Measurements from ENCODE around the gene NEFH.
"Not testable (repeated sequence)": the region's sequence is repeated elsewhere in the genome, so short reads cannot be mapped to it uniquely, and the experiment has no call there.

NEFH gene, protein sequence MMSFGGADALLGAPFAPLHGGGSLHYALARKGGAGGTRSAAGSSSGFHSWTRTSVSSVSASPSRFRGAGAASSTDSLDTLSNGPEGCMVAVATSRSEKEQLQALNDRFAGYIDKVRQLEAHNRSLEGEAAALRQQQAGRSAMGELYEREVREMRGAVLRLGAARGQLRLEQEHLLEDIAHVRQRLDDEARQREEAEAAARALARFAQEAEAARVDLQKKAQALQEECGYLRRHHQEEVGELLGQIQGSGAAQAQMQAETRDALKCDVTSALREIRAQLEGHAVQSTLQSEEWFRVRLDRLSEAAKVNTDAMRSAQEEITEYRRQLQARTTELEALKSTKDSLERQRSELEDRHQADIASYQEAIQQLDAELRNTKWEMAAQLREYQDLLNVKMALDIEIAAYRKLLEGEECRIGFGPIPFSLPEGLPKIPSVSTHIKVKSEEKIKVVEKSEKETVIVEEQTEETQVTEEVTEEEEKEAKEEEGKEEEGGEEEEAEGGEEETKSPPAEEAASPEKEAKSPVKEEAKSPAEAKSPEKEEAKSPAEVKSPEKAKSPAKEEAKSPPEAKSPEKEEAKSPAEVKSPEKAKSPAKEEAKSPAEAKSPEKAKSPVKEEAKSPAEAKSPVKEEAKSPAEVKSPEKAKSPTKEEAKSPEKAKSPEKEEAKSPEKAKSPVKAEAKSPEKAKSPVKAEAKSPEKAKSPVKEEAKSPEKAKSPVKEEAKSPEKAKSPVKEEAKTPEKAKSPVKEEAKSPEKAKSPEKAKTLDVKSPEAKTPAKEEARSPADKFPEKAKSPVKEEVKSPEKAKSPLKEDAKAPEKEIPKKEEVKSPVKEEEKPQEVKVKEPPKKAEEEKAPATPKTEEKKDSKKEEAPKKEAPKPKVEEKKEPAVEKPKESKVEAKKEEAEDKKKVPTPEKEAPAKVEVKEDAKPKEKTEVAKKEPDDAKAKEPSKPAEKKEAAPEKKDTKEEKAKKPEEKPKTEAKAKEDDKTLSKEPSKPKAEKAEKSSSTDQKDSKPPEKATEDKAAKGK

DNA sequence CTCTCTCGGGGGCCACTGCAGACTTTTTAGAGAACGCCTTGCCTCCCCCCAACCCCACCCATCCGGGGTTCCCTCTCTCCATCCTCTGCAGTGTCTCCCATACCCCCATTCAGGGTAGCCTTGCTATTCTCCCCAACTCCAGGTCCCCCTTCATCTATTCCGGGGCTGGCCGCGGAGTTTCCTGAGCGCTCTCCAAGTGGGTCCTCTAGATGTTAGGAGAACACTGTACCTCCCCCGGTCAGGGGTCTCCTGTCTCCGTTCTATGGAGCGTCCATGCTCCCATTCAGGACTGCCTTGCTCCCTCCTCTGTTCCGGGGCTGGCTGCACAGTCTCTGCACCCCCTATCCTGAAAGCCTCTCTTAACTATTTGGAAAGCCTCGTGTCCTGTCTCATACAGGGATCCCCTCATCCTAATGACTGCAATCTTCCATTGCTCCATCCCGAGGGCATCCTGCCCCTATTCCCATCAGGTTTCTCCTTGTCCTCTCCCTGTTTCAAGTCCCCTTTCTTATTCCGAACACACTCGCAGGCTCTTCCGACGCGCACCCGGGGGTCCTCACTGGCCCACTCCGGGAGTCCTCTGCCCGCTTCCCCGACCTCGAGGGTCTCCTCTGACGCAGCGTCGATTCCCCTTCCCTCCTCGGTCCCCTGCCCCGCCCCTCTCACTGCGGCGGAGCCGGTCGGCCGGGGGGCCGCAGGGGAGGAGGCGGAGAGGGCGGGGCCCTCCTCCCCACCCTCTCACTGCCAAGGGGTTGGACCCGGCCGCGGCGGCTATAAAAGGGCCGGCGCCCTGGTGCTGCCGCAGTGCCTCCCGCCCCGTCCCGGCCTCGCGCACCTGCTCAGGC, at the start of gene NEFH:
Gene NEFH, plus strand, starts transcription at position 802 of the 845 bp plus-strand sequence. CDS start 45 bp downstream, outside the sequence.
- no peak for DNase-seq

DNA sequence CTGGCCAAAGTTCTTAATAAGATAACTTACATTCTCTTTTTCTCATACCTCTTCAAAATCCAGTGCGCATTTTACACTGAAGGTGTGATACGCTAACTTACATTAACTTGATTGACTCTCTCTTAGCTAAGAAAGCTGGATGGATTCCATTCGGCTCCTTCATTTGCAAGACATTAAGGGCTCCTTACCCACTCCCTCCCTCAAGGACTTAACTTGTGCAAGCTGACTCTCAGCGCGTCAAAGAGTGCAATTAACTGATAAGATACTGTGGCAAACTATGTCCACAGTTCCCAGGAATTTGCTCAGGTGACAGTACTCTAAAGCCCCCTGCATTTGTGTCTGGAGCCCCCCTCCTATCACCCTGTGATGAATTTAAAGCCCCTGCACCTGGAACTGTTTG, 48.0 kb upstream of the NEFH start:
- no peak for DNase-seq

DNA sequence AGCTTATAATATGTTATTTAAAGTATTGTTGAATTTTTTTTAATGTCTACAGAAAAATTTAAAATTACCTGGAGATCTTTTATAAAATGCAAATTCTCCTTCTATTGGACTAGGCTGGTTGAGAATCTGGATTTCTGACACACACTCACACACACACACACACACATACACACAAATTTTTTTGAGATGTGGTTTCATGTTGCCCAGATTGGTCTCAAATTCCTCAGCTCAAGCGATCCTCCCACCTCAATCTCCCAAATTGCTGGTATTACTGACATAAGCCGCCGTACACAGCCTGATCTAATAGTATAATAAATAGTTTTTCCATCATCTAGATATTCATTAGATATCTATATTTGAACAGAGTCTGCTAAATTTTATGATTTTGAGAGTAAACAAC, 46.2 kb upstream of the NEFH start:
- no peak for DNase-seq

DNA sequence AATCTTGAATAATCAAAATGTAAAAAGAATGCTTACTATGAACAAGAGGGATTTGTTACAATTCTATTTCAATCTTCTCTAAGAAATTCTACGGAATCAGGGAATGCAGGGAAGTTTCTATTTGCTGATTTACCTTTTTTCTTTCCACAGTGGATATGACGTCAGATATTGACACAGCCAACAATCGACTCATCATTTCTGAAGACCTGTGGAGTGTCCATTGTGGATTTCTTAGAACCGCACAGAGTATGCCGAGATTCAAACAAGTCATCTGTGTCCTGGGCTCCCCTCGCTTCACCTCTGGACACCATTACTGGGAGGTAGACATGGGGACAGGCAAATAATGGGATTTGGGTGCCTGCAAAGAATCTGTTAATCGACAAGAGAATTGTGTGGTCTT, 45.7 kb upstream of the NEFH start:
- DNase-seq: no peak

DNA sequence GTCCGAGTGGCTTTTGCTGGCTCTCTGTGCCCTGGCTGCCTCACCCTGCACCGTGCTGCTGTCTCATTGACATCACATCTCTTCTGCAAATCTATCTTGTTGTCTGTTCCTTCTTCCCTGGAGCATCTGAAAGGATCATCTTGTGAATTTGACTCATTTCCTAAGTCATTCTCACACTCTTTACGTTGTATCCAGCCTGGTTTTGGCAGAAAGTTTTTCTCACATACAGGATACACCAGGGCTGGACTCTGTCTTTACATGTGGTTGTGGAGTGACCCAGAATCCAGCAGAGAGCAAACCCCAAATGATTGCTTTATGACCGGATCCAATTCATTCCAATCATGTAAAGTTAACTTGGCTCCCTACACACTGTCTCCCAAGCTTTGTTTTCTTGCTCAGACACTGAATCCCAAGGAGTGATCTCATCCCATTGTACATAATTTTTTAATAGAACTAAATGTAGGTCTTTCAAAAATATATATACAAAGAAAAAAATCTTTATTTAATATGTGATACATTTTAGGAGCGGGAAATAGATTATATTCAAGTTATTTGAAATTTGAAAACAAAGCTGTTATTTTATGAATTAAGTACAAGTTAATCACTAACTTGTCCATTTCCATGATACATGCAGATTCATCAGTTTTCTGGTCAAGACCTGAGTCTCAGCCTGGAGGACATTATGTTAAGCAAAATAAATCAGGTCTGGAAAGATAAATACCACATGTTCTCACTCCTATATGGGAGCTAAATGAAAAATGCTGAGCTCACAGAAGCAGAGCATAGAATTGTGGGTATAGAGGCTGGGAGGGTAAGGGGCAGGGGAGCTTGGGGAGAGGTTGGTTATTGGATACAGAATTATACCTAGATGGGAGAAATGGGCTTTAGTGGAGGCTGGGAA, 44.5 kb upstream of the NEFH start:
- no peak for DNase-seq

DNA sequence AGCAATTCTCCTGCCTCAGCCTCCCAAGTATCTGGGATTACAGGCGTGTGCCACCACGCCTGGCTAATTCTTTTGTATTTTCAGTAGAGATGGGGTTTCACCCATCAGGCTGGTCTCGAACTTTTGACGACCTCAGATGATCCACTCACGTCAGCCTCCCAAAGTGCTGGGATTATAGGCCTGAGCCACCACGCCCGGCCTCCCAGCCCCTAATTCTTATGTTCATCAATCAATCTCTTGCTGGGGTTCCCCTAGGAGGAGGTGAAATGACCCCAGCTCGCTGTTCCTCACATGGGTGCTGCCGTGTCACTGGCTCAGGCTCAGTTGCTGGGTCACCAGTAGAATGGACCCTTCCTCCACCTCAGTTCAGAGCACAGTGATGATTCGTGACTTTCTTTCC, 41.7 kb upstream of the NEFH start, which contains the start of gene RFPL1:
Gene RFPL1, plus strand, starts transcription at position 301 of the 400 bp plus-strand sequence.
- not testable (repeated sequence) for DNase-seq

DNA sequence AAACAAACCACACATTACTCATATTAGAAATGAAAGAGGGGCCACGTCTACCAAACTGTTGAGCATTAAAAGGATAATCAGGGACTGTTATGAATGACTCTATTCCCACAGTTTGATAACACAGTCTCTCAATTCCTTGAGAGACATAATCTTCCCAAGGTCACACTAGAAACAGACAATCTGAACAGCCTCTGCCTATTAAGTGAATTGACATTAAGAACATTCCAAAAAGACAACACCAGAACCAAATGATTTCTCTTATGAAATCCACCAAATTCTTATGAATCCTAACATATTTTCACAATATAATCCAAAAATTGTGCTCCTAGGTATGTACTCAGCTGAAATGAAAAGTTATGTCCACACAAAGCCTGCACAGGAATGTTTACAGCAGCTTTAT, 37.0 kb upstream of the NEFH start:
- DNase-seq: no peak

DNA sequence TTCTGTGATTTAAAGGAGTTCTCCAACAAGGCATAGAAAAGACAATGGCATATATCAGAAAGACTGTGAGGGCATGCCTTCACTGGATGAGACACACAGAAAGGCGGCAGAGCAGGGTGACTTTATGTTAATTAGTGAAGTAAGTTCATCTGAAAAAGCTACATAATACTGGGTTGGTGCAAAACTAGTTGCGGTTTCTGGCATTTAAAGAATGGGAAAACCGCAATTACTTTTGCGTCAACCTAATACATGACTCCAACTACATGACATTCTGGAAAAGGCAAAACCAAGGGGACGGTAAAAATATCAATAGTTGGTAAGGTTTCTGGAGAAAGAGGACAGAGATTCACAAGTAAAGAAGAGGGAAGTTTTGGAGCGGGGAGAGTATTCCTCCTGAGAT, 36.6 kb upstream of the NEFH start:
- DNase-seq: no peak

DNA sequence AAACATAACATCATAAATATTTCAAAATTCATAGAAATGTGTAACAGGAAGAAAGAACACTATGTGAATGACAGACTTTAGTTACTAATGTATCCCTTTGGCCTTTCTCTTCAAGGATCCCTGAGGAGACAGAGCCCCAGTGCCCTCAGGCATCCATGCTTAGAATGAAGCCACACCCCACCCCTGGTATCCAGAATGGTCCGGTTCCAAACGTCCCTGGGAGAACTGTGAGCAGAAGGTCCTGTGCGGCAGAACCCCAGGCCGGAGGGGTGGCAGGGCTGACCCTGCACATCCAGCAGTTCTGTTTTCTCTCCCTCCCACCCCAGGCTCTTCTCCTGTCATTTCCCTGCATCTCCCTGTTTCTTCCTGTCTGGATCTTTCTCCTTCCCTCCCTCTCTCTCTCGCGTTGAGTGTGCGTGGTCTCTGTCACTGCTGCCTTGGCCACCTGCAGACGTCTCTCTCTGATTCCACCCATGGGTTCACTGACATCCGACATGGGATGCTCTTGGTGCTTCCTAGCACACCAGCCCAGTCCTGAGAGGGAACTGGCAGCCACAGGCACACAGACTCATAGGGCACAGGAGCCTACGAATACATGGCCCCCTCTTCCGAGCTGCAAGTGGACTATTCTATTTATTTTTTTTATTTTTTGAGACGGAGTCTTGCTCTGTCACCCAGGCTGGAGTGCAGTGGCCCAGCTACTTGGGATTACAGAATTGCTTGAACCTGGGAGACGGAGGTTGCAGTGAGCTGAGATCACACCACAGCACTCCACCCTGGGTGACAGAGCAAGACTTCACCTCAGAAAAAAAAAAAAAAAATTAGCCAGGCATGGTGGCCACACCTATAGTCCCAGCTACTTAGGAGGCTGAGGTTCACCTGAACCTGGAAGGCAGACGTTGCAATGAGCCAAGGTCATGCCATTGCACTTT, 35.9 kb upstream of the NEFH start:
- no peak for DNase-seq

DNA sequence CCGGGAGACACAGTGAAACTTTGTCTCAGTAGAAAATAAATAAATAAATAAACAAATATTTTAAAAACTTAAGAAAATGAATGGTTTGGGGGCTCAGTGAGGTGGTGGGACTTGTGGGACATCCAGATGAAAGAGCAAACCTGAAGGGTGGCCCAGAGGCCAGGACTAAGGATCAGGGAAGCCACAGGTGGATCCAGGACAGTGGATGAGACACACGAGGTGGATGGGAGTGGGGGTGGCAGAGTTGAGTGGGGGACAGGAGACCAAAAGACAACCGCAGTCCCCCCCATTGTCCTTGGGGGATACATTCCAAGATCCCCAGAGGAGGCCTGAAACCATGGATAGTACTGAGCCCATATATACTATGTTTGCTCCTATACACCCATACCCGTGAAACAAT, 34.5 kb upstream of the NEFH start:
- no peak for DNase-seq

DNA sequence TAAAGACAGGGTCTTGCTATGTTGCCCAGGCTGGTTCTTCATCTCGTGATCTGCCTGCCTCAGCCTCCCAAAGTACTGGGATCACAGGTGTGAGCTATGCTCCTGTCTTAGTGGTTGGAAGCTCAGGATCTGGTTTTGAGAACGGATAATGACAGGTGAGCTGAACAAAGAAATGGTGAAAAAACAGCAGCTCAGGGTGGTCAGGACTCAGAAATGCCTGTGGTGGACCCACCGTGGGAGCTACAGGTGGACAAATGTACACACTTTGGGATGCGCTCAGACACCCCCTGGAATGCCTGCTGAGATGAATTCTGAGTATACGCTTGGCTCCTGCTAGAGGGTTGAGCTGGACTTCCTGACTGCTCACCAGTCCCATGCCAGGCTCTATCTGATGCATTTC, 32.1 kb upstream of the NEFH start:
- DNase-seq: no peak

DNA sequence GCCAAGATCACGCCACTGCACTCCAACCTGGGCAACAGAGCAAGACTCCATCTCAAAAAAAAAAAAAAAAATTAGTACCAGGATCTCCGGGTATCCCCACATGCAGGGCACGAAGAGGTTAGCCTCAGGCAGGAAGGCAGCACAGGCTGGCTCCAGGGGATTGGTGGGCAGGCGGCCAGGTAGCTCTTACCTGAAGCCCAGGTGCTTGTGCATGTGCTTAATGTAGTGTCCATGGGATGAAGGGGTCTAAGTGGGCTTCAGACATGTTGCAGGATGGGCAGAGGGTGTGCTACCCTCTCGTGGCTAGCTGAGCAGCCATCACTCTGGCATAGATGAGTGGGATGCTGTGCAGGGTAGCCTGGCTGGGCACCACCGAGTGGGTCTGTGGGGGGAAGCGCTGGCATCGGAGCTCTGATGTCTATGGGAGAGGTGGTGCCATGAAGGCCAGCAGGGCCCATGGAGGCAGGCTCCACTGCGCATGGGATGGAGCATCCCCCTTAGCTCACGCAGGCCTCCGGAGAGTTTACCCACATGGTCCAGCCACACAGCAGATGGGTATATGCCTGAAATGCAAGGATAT, 30.6 kb upstream of the NEFH start:
- DNase-seq: no peak

DNA sequence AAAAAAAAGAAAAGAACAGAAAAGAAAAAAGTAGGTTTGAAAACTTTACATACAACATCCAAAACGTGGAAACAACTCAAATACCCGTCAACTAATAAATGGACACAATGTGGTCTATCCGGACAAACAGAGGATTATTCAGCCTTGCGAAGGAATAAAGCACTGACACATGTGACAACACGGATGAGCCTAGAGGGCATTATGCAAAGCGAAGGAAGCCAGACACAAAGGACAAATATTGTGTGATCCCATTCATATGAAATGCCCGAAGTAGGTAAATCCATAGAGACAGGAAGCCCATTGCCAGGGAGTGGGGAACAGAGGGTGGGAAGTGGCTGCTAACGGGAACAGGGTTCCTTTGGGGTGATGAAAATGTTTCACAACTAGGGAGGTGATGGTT, 29.8 kb upstream of the NEFH start:
- DNase-seq: no peak

DNA sequence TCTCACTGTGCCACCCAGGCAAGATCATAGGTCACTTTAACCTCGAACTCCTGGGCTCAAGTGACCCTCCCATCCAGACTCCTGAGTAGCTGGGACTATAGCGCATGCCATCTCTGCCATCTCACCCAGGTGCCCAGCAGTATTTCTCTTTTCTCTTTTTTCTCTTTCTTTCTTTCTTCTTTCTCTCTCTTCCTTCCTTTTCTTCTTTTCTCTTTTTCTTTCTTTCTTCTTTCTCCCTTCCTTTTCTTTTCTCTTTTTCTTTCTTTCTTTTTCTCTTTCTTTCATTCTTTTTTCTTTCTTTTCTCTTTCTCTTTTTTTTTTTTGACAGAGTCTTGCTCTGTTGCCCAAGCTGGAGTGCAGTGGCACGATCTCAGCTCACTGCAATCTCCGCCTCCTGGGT, 28.2 kb upstream of the NEFH start:
- no peak for DNase-seq

DNA sequence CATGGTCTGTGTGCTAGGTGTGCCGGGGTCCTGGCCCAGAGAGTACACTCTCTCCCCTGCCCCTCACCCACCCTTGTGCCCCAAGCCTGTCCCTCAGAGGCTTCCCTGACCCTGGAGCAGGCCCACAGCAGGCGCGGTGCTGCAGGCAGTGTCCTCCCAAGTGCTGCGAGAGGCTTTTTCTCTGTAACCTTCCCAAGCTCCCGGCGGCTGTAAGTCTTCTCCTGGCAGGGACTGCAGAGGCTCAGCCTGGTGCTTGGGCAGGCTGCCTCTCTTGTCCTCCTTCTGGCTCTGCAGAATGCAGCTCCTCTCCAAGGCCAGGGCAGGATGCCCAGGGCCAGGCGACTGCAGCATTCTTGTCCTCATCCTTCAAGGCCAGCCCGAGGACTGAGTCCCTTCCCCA, 25.7 kb upstream of the NEFH start:
- DNase-seq: no peak

DNA sequence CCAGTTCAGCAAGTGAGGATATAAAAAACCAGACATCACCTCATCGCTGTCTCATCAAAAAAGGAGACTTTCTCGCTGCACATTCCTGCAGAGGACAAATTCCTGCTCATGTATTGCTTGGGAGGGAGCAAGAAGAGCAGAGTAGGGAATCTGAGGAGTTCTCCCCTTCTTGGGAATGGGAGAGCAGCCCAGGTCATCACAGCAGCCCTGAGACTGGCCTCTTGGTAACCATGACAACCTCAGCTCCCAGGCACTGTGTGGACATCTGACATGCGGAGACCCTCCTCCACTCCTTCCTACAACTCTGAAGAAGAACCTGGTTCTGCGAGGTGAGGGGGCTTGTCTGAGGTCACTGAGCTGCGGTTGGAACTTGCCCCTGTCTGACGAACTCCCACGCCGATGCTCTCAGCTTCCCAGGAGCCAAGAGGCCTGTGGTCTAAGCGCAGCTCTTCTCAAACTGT, 23.8 kb upstream of the NEFH start:
- no peak for DNase-seq

DNA sequence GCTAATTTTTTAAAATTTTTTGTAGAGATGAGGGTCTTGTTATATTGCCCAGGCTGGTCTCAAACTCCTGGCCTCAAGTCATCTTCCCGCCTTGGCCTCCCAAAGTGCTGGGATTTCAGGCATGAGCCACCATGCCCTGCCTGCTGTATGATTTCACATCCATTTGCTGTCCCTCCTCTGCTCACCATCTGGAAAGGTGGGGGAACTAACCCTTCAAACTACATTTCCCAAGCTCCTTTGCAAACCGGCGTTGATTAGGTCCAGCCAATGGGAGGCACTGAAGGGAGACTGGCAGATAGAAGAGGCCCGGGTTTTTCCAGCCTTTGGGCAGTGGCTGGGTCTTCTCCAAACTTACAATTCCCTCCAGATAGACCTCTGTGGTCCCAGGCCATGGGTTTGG, 22.3 kb upstream of the NEFH start:
- peak; percentile 54 to 69 (median 62) for DNase-seq

DNA sequence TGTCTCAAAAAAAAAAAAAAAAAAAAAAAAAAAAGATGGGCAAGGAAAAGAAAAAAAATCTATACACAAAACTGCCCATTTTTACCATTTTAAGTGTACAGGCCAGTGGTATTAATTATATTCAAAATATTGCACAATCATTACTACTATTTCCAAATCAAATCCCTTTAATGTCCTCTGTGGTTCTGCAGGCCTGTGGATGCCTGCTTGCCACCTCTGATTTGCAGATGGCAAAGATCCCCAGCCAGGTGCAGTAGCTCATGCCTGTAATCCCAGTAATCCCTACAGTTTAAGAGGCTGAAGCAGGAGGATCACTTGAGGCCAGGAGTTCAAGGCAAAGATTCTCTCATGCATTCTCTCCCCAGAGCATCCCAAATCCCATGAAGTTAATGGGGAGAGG, 21.5 kb upstream of the NEFH start:
- no peak for DNase-seq

DNA sequence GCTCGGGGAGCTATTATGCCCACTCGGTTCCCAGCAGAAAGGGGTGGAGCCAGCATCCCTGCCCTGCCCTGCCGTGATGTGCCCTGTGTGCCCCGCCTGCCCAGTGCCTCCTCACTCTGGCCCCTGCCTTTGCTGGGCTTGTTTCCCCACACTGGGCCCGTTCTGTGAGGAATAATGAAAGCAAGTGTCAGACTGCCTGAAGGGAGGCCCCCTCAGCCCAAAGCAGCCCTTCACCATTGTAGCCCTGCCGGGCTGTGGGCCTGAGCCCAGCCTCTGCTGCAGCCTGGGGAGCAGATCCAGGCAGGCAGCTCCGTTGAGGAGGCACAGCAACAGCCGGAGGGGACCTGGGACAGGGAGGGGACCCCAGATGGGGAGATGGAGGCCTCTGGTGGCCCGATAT, 20.2 kb upstream of the NEFH start:
- no peak for DNase-seq

DNA sequence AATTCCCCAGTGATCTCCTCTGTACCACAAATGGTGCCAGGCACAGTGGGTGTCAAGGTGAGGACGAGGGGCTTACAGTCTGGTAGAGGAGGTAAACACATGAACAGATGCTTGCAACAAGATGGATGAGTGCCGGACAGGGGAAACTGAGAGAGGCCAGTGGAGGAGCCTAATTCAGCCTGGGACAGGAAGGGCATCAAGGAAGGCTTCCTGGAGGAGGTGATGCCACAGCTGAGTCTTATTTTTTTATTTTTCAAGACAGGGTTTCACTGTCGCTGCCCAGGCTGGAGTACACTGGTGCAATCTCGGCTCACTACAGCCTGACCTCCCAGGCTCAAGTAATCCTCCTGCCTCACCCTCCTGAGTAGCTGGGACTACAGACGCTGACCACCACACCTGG, 18.8 kb upstream of the NEFH start:
- DNase-seq: no peak
